Thyroid gland (tissue), 4 donors: Measurements from ENCODE around the gene TSHZ2.

Source experiments
- POLR2A ChIP-seq, 2 donors: fragments of 450-650 bp; IDR thresholded peaks; one replicate each; pipeline ENCODE4 v1.6.1; 2017; ENCODE audit warnings: antibody characterized with exemption in 2 of 2, mild to moderate bottlenecking in 2 of 2, moderate library complexity in 1 of 2
- TF ChIP-seq, protein P1 (sequence below), 6 experiments: fragments of 200-600 bp in 3 of 6; fragments of 450-650 bp in 3 of 6; sonication (generic) in 3 of 6; IDR thresholded peaks; one replicate each; pipeline ENCODE4 v1.5.1; 2016 to 2019; ENCODE audit warnings: antibody characterized with exemption in 6 of 6, mild to moderate bottlenecking in 2 of 6, inconsistent platforms in 1 of 6, moderate library complexity in 1 of 6

DNA sequence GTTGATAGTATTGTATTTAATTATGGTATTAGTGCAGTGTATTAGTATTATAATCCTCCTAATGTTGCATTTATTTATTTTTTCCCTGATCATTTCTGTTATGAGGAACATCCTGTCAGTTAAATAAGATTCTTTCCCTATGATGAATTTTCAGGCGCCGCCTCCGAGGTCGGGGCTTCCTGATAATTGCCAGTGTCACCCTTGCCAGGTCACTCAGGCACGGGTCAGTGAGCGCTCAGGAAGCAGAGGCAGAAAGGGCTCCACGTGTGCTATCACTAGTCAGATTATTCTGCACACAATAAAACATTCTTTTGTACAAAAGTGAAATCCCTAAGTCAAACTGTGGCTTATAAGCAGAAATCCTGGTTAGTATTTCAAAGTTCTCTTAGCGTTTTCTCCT lies 64.8 kb downstream of the TSHZ2 start:
- TF ChIP-seq, protein P1, sequence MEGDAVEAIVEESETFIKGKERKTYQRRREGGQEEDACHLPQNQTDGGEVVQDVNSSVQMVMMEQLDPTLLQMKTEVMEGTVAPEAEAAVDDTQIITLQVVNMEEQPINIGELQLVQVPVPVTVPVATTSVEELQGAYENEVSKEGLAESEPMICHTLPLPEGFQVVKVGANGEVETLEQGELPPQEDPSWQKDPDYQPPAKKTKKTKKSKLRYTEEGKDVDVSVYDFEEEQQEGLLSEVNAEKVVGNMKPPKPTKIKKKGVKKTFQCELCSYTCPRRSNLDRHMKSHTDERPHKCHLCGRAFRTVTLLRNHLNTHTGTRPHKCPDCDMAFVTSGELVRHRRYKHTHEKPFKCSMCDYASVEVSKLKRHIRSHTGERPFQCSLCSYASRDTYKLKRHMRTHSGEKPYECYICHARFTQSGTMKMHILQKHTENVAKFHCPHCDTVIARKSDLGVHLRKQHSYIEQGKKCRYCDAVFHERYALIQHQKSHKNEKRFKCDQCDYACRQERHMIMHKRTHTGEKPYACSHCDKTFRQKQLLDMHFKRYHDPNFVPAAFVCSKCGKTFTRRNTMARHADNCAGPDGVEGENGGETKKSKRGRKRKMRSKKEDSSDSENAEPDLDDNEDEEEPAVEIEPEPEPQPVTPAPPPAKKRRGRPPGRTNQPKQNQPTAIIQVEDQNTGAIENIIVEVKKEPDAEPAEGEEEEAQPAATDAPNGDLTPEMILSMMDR (IDR thresholded peaks at IDR 0.05) = no peak
- no peak for TF ChIP-seq POLR2A (IDR thresholded peaks at IDR 0.05)
